BJ (cell line): ENCODE measurements around the gene AKT3. TPM values are rescaled to one million over a fixed set of nuclear protein-coding genes. Genes with fewer than 3 reads are reported as not detected.

ENCODE experiments used
- CTCF ChIA-PET: fragments of 350-600 bp; formaldehyde crosslinking; extraction: SDS; loops from one replicate; lab custom pipeline; 2021; ENCODE audit warnings: antibody characterized with exemption, inconsistent platforms; lab: Yijun Ruan, JAX
- POLR2A ChIA-PET: fragments of 300-600 bp; sonication (Branson Sonifier 250); formaldehyde crosslinking; extraction: SDS; loops from one replicate; lab custom pipeline; 2021; ENCODE audit warnings: antibody characterized with exemption; lab: Charles Lee
- DNase-seq: peaks from one replicate; pipeline ENCODE4 v3.0.0-alpha.2; 2011; ENCODE audit warnings: low read depth
- H3K27me3 ChIP-seq: 2 replicates; pipeline ENCODE4 v1.6.0; 2011; ENCODE audit warnings: low read length; ENCODE audit not compliant: control insufficient read depth, insufficient read depth
- H3K36me3 ChIP-seq: 2 replicates; pipeline ENCODE4 v1.5.1; 2011; ENCODE audit warnings: low read length; ENCODE audit not compliant: control insufficient read depth, insufficient read depth
- H3K4me3 ChIP-seq: 2 replicates; pipeline ENCODE4 v1.5.1; 2011; ENCODE audit warnings: low read depth, mild to moderate bottlenecking, control low read depth, low read length
- CTCF ChIP-seq: IDR thresholded peaks from 2 replicates; pipeline ENCODE4 v1.5.1; 2011; ENCODE audit warnings: low read depth, mild to moderate bottlenecking, control low read depth, inconsistent platforms, low read length, moderate library complexity; ENCODE audit not compliant: insufficient read depth
- polyA plus RNA-seq: library from polyadenylated mRNA; depleted of rRNA; stranded (reverse); fragments of >200 nt; gene quantifications from 2 replicates; pipeline ENCODE4 v1.2.3, GENCODE V29; 2011

AKT3 gene
- polyA plus RNA-seq, 1 experiment = 23.8 TPM

- H3K36me3 ChIP-seq = no peaks in the 10 kb centered on the region
- ChIA-PET POLR2A (no interaction called here), CTCF (interaction anchor here (0.9 kb wide), 1 partner anchor 29 kb away, joined by 3 read pairs; no protein-coding TSS in a partner anchor)
- DNase-seq = no peak
- TF ChIP-seq CTCF = no peak
- peaks cover 7% of the 10 kb centered on the region for H3K27me3 ChIP-seq
- H3K4me3 ChIP-seq = no peak overlapping the region
These were observed 5.7 kb upstream of the AKT3 start for GRCh38 chr1:243855616-243856318.

- CTCF ChIA-PET = no interaction called here
- POLR2A ChIA-PET = no interaction called here
- no peak for DNase-seq
- no peaks in the 10 kb centered on the region for H3K27me3 ChIP-seq
- no peak for TF ChIP-seq CTCF
- no peak overlapping the region for H3K4me3 ChIP-seq
- no peaks in the 10 kb centered on the region for H3K36me3 ChIP-seq
These were observed 1.7 kb upstream of the AKT3 start for GRCh38 chr1:243851765-243852164.

- Histone ChIP-seq H3K27me3 (no peaks in the 10 kb centered on the region), H3K36me3 (no peaks in the 10 kb centered on the region), H3K4me3 (peak overlapping the region; percentile 82)
- TF ChIP-seq CTCF = no peak
- DNase-seq = no peak
- ChIA-PET POLR2A (no interaction called here), CTCF (no interaction called here)
These were observed 1.3 kb upstream of the AKT3 start for GRCh38 chr1:243851257-243851756.

DNA sequence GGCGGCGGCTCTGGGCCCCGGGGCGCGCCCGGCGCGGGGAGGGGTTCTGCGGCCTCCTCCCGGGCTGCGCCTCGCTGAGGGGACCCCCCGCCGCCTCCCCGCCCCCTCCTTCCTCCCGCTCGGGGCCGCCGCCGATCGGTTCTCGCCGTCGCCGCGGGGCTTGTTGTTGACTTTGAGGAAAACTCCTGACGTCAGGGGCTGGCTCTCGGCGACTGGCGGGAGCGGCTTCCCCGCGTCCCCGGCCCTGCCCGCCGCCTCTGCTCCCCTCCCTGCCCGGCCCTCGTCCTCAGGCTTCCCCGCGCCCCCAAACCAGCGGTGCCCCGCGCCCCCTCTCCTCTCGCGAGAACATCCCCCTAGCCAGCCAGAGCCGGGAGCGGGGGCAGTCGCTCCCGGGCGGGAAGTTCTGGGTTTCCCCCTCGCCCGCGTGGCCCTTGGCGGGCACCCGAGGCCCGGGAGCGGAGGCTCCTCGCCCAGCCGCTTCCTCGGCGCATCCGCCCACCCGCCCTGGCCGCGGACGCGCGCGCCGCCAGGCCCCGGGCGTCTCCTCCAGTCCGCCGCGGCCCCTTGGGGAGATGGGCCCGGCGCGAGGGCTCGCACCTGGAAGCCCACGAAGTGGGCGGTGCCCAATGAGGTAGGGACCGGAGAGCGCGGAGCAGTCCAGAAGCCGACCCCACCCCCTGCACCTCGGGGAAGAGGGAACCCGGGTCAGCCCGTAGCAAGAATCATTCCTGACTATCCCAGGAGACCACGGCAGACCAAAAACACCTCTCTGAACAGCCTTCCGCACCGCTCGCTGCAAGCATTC lies 611 bp upstream of the AKT3 start:
- Histone ChIP-seq H3K36me3 (no peaks in the 10 kb centered on the region), H3K27me3 (no peaks in the 10 kb centered on the region), H3K4me3 (peak overlapping the region; percentile 82)
- ChIA-PET POLR2A (interaction anchor here (0.6 to 0.7 kb wide), 5 partner anchors 21 to 349 kb away, joined by 3 to 14 read pairs (median 7); no protein-coding TSS in a partner anchor), CTCF (interaction anchor here (1.0 kb wide), 1 partner anchor 100 kb away, joined by 3 read pairs; no protein-coding TSS in a partner anchor)
- TF ChIP-seq CTCF = no peak
- no peak for DNase-seq
